Measurements from ENCODE around the gene ADAM12.

- TF ChIP-seq CTCF (IDR thresholded peaks at IDR 0.05; ENCODE audit: extremely low read depth in 1 of 2, insufficient read depth in 1 of 2, low read depth in 1 of 2, low read length in 2 of 2) (no peak), MYC (IDR thresholded peaks at IDR 0.05; ENCODE audit: low read depth, low read length) (no peak), EZH2 (IDR thresholded peaks at IDR 0.05; ENCODE audit: borderline replicate concordance, low read depth, low read length, severe bottlenecking) (no peak), POLR2AphosphoS5 (IDR thresholded peaks at IDR 0.05; ENCODE audit: insufficient read depth, low read depth, low read length) (no peak), MAX (IDR thresholded peaks at IDR 0.05; ENCODE audit: insufficient read depth, insufficient read length) (no peak), POLR2A (IDR thresholded peaks at IDR 0.05; ENCODE audit: low read depth, low read length) (no peak)
These were observed 265.4 kb downstream of the ADAM12 start for GRCh38 chr10:126122881-126123280.
